ENCODE data around the gene MAN1C1. TPM values are rescaled to one million over a fixed set of nuclear protein-coding genes. Genes with fewer than 3 reads are reported as not detected.

The MAN1C1 gene
- polyA plus RNA-seq, 1 of the 3 experiments (the other 2 are of a cell fraction), result 0.20 TPM

DNA sequence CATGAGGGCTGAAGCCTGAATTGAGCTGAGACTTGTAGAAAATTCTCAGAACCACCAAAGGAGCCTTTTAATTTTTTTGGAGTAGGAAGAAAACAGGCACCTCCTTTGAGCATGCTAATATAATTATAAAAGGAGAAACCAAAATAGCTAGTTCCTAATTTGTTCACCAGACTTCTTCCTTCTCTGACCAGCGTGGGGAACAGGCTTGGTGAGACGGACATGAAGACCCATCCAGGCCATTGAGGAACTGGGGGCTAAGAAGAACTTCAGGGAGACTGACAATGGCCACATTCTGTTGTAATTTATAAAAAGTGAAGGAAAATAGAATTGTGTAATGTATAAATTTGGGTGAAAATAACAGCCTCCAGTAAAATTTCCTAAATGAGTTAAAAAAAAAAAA is 62.6 kb downstream of the MAN1C1 start:
- ChIA-PET POLR2A (no interaction called here), CTCF (interaction anchor here (0.7 kb wide), 1 partner anchor 23 kb away, joined by 3 read pairs; no protein-coding TSS in a partner anchor)
- Histone ChIP-seq H4K20me1 (ENCODE audit: insufficient read depth) (no peaks in the 10 kb centered on the region), H2AFZ (ENCODE audit: low read depth) (no peak overlapping the region), H3K9me3 (no peaks in the 10 kb centered on the region), H3K9ac (no peak overlapping the region), H3K36me3 (replicated peaks in 1 of 2; ENCODE audit: control insufficient read depth in 1 of 2, insufficient read depth in 2 of 2, low read length in 1 of 2) (no peaks in the 10 kb centered on the region), H3K79me2 (ENCODE audit: insufficient read depth) (no peaks in the 10 kb centered on the region), H3K4me3 (ENCODE audit: low read depth in 2 of 2, low read length in 1 of 2) (no peak overlapping the region), H3K9me2 (no peaks in the 10 kb centered on the region), H3F3A (replicated peaks; ENCODE audit: insufficient read depth) (no peaks in the 10 kb centered on the region), H3K27ac (ENCODE audit: low read depth in 2 of 2, low read length in 1 of 2) (no peak overlapping the region), H3K4me2 (no peak overlapping the region), H3K27me3 (ENCODE audit: insufficient read depth) (peaks cover 21% of the 10 kb centered on the region; the same call in 1 of the 2 replicates), H3K4me1 (ENCODE audit: control insufficient read depth in 1 of 2, insufficient read depth in 2 of 2, low read depth in 1 of 2, low read length in 1 of 2) (no peaks in the 10 kb centered on the region; a peak in 1 of 4 replicates)
- TF ChIP-seq, protein P1, sequence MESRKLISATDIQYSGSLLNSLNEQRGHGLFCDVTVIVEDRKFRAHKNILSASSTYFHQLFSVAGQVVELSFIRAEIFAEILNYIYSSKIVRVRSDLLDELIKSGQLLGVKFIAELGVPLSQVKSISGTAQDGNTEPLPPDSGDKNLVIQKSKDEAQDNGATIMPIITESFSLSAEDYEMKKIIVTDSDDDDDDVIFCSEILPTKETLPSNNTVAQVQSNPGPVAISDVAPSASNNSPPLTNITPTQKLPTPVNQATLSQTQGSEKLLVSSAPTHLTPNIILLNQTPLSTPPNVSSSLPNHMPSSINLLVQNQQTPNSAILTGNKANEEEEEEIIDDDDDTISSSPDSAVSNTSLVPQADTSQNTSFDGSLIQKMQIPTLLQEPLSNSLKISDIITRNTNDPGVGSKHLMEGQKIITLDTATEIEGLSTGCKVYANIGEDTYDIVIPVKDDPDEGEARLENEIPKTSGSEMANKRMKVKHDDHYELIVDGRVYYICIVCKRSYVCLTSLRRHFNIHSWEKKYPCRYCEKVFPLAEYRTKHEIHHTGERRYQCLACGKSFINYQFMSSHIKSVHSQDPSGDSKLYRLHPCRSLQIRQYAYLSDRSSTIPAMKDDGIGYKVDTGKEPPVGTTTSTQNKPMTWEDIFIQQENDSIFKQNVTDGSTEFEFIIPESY (IDR thresholded peaks at IDR 0.05; ENCODE audit: borderline replicate concordance, low read depth), result no peak
- TF ChIP-seq POLR2AphosphoS5 (IDR thresholded peaks at IDR 0.05; ENCODE audit: low read depth, low read length) (no peak), NRF1 (IDR thresholded peaks at IDR 0.05; ENCODE audit: low read depth, low read length) (no peak), EZH2phosphoT487 (IDR thresholded peaks at IDR 0.05; ENCODE audit: borderline replicate concordance, low read depth) (no peak), IRF3 (IDR thresholded peaks at IDR 0.05; ENCODE audit: low read depth, low read length) (no peak), FOXM1 (IDR thresholded peaks at IDR 0.05; ENCODE audit: low read depth) (no peak), GABPA (IDR thresholded peaks at IDR 0.05; ENCODE audit: low read depth) (no peak), GATA2 (CRISPR knock-in tag; IDR thresholded peaks at IDR 0.05) (no peak), TAF1 (IDR thresholded peaks at IDR 0.05; ENCODE audit: borderline replicate concordance, low read depth, low read length) (no peak), ELF1 (IDR thresholded peaks at IDR 0.05) (no peak)
- DNase-seq, result no peak
- 72% methylated on average over 2 of the region's 2 CpGs for WGBS (ENCODE audit: low lambda C conversion rate)

- H3K27ac ChIP-seq (ENCODE audit: low read depth in 2 of 2, low read length in 1 of 2), result no peak overlapping the region
- no peaks in the 10 kb centered on the region for H3K9me3 ChIP-seq
- 87% methylated on average over 4 of the region's 4 CpGs for WGBS (ENCODE audit: low lambda C conversion rate)
- DNase-seq, result no peak
- H3F3A ChIP-seq (replicated peaks; ENCODE audit: insufficient read depth), result no peaks in the 10 kb centered on the region
- H3K79me2 ChIP-seq (ENCODE audit: insufficient read depth), result no peaks in the 10 kb centered on the region
- ChIA-PET CTCF (interaction anchor here (3.0 kb wide), 1 partner anchor 11 kb away, joined by 16 read pairs; no protein-coding TSS in a partner anchor), POLR2A (no interaction called here)
- H4K20me1 ChIP-seq (ENCODE audit: insufficient read depth), result no peaks in the 10 kb centered on the region
- H3K27me3 ChIP-seq (ENCODE audit: insufficient read depth), result peaks cover 21% of the 10 kb centered on the region; the same call in 1 of the 2 replicates
- no peak overlapping the region for H2AFZ ChIP-seq (ENCODE audit: low read depth)
- H3K4me2 ChIP-seq, result no peak overlapping the region
- H3K4me3 ChIP-seq (ENCODE audit: low read depth in 2 of 2, low read length in 1 of 2), result no peak overlapping the region
- H3K9me2 ChIP-seq, result no peaks in the 10 kb centered on the region
- H3K9ac ChIP-seq, result no peak overlapping the region
- H3K4me1 ChIP-seq (ENCODE audit: control insufficient read depth in 1 of 2, insufficient read depth in 2 of 2, low read depth in 1 of 2, low read length in 1 of 2), result no peaks in the 10 kb centered on the region; a peak in 1 of 4 replicates
- no peaks in the 10 kb centered on the region for H3K36me3 ChIP-seq (replicated peaks in 1 of 2; ENCODE audit: control insufficient read depth in 1 of 2, insufficient read depth in 2 of 2, low read length in 1 of 2)
- no peak for TF ChIP-seq REST (IDR thresholded peaks at IDR 0.05; ENCODE audit: low read depth, low read length)
- TF ChIP-seq GATA2 (CRISPR knock-in tag; IDR thresholded peaks at IDR 0.05), result no peak
- no peak for TF ChIP-seq SIN3A (IDR thresholded peaks at IDR 0.05; ENCODE audit: borderline replicate concordance, low read depth, low read length)
- TF ChIP-seq NFIC (IDR thresholded peaks at IDR 0.05; ENCODE audit: borderline replicate concordance), result no peak
- TF ChIP-seq NRF1 (IDR thresholded peaks at IDR 0.05; ENCODE audit: low read depth, low read length), result no peak
- TF ChIP-seq TAF1 (IDR thresholded peaks at IDR 0.05; ENCODE audit: borderline replicate concordance, low read depth, low read length), result no peak
- TF ChIP-seq FOXJ3 (CRISPR knock-in tag; IDR thresholded peaks at IDR 0.05), result no peak
- TF ChIP-seq USF1 (IDR thresholded peaks at IDR 0.05; ENCODE audit: borderline replicate concordance, low read depth), result no peak
- no peak for TF ChIP-seq IRF3 (IDR thresholded peaks at IDR 0.05; ENCODE audit: low read depth, low read length)
- TF ChIP-seq RAD21 (IDR thresholded peaks at IDR 0.05; ENCODE audit: low read length), result no peak
- TF ChIP-seq EZH2phosphoT487 (IDR thresholded peaks at IDR 0.05; ENCODE audit: borderline replicate concordance, low read depth), result no peak
- TF ChIP-seq FOSL2 (IDR thresholded peaks at IDR 0.05; ENCODE audit: borderline replicate concordance, low read depth), result no peak
- TF ChIP-seq GABPA (IDR thresholded peaks at IDR 0.05; ENCODE audit: low read depth), result no peak
- no peak for TF ChIP-seq YY1 (IDR thresholded peaks at IDR 0.05; ENCODE audit: low read depth)
- TF ChIP-seq FOXM1 (IDR thresholded peaks at IDR 0.05; ENCODE audit: low read depth), result no peak
Observed at GRCh38 chr1:25680701-25681100, 64.1 kb downstream of the MAN1C1 start.
